UCSD-AML1 (cell line): ENCODE measurements around the gene DESI2.

ENCODE experiments used
- DNase-seq: peaks from one replicate; lab custom pipeline; 2025; ENCODE audit not compliant: unreplicated experiment; lab: John Stamatoyannopoulos, UW

DESI2 gene

DNA sequence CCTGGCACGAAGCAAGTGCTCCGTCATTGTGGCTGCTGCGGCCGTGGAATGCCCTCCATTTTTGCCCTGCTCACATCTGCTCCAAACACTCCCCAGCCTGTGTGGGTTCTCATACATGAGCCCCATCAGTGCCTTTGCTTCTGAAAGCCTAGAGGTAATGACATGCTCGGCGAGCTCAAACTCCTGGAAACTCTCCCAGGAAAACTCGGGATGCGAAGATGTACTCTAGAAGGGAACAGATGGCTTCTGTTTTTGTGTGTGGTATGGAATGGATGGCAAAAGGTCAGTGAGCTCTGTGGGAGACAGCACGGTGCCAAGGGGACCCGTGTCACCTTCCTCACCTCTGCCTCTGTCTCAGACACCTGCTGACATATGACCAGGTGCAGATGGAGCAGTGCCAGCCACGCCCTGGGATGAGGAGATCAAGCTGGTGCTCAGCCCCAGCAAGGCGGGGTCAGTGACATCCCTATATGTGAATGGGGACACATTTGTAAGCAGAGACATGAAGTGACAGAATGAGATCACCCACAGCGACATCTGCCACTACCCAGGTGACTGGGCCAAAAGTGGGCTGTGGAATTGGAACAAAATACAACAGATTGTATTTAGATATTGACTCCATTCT lies 98.5 kb downstream of the DESI2 start:
- DNase-seq, result no peak

DNA sequence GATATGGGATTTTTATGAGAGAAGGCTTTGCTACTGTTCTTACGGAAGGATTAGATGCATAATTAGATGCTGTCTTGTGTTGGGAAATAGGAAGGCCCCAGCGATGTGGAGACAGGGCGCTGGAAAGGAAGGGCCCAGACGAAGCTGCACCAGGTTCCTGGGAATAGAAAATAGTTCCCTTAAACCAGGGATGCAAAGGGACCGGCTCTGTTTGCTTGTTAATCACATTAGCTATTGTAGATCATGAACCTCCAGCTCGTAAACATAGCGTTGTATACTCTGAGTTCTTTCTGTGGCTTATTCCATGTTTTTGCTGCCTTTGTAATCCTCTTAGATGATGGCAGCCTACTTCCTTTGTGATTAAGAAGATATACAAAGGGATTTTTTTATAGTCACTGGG lies 102.7 kb downstream of the DESI2 start:
- DNase-seq, result no peak

DNA sequence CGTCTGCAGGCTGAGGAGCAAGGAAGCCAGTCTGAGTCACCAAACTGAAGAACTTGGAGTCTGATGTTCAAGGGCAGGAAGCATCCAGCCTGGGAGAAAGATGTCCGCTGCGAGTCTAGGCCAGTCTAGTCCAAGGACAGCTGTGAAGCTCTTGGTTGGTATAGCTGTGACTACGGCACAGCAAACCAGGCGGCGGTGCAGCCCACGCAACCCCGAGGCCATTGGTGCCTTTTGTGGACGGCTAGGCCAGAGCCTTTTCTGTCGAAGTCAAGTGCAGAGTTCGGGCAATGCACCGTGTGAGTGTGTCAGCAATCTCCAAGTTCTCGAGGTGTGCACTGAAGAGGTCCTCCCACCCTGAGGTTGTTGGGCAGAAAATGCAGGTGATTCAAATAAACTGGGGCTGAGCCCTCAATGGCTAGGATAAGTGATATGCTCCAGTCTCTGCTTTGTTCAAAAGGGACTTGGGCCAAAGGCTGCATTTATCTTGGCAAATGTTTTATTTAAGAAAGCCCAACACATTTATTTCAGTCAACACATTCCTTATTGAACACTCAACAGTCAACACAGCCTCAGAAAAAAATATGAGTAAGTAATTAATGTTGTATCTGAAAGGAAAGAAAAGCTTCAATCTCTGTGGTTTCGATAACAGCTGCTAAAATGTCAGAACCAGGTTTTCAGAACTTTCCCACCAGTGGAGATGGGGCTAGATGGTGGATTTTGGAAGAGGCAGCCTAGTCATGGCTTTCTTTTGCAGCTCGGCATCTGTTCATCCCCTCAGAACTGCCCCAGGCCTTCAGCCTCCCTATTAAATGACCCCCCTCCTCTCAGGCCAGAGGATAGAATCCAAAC lies 104.4 kb downstream of the DESI2 start:
- no peak for DNase-seq
